Measurements from ENCODE around the gene SLC38A1.

The SLC38A1 gene

DNA sequence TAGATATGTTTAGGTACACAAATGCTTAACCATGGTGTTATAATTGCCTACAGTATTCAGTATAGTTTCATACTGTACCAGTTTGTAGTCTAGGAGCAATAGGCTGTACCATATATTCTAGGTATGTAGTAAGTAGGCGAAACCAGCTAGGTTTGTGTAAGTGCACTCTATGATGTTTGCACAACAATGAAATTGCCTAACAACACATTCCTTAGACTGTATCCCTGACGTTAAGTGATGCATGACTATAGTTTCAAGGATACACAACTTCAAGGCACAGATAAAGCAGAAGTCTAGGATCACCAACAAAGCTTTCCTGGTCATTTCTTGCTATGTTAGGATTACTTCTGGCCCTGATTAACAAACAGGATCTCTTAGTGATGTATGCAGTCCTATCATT, 135.1 kb downstream of the SLC38A1 start:
- no peak for DNase-seq (ENCODE audit: low read depth)

Data from stimulated activated CD8-positive, alpha-beta memory T cell treated with anti-CD3 and anti-CD28 coated beads, Interleukin-15, amount 100 ng/mL, for 24 hours (primary cell).